ENCODE measurements around the gene FAM228A.
A peak's percentile ranks its signal among the peaks of the same experiment; 100 is the strongest.

FAM228A gene

DNA sequence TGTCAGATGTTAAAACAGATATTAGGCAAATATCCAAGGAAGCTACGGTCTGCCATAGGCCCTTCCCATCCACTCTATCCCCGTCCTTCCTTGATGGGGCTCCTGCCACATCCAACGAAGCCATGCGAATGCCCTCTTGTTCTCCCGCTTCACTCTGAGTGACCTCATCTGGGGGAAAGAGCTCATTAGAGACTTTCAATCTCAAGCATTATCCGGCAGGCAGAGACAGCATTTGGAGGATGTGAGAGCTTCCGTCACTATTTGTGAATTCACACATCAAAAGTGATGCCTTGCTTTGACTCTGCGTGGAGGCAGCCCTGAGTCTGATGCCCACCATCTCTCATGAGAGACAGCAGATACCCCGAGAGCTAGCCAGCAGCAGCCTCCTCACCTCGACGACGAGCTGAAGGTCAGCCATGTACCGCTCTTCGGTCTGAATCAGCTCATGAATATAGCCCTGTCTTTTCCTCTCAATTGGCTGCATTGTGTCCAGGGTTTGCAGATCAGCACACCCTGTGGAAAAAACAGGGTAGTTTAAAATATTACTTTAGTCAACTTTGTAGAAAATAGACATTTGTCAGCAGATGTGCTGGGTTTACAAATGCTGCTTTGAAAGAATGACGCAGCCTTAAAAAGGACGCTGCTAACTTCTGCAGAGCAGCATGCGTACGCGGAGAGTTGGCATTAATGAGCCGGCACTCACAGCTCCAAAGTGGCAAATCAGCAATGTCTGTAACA is 45.9 kb downstream of the FAM228A start:
- Histone ChIP-seq H3K4me3 (ENCODE audit: low read depth, low read length) (no peak overlapping the region), H3K27ac (no peak overlapping the region), H3K36me3 (replicated peaks) (no peaks in the 10 kb centered on the region), H3K27me3 (replicated peaks) (no peaks in the 10 kb centered on the region)
- TF ChIP-seq, protein P1, sequence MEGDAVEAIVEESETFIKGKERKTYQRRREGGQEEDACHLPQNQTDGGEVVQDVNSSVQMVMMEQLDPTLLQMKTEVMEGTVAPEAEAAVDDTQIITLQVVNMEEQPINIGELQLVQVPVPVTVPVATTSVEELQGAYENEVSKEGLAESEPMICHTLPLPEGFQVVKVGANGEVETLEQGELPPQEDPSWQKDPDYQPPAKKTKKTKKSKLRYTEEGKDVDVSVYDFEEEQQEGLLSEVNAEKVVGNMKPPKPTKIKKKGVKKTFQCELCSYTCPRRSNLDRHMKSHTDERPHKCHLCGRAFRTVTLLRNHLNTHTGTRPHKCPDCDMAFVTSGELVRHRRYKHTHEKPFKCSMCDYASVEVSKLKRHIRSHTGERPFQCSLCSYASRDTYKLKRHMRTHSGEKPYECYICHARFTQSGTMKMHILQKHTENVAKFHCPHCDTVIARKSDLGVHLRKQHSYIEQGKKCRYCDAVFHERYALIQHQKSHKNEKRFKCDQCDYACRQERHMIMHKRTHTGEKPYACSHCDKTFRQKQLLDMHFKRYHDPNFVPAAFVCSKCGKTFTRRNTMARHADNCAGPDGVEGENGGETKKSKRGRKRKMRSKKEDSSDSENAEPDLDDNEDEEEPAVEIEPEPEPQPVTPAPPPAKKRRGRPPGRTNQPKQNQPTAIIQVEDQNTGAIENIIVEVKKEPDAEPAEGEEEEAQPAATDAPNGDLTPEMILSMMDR (IDR thresholded peaks at IDR 0.05; ENCODE audit: low read depth, low read length, missing control alignments), result no peak
- no peak for DNase-seq
- in situ Hi-C loops (cut with HindIII; ENCODE audit: low pct_ligation_motif_present, low sequenced_read_pairs), result no loop called here

DNA sequence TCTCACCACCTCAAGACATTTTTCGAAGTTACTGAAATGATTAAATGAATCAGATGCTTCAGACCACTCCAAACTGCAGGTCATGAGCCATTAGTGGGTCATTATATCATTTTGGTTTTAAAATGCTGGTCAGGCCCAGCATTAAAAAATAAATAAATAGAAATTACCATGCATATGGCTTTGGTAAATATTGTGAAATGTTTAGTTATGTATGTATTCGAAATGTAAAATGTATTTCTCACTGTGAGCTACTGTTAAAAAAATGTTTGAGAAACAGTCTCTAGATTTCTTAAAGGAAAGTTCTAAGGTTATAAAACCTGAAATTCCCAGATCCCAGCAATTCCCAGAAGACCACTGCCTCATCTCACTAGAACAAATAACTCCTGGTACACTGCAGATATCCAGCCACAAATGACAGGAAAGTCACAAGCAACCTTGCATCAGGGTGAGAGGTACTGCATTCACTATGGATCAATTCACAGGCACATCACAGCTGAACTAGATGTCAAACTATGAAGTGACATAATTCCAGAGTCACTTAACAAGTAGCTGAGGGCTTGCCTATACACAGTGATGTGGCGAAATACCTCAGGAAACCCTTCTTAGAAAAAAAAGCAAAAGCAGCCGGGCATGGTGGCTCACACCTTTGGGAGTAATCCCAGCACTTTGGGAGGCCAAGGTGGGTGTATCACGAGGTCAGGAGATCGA is 46.6 kb downstream of the FAM228A start:
- Histone ChIP-seq H3K27me3 (replicated peaks) (no peaks in the 10 kb centered on the region), H3K36me3 (replicated peaks) (no peaks in the 10 kb centered on the region), H3K4me3 (ENCODE audit: low read depth, low read length) (no peak overlapping the region), H3K27ac (no peak overlapping the region)
- TF ChIP-seq, protein P1 (IDR thresholded peaks at IDR 0.05; ENCODE audit: low read depth, low read length, missing control alignments), result no peak
- in situ Hi-C loops (cut with HindIII; ENCODE audit: low pct_ligation_motif_present, low sequenced_read_pairs), result no loop called here
- DNase-seq, result no peak

DNA sequence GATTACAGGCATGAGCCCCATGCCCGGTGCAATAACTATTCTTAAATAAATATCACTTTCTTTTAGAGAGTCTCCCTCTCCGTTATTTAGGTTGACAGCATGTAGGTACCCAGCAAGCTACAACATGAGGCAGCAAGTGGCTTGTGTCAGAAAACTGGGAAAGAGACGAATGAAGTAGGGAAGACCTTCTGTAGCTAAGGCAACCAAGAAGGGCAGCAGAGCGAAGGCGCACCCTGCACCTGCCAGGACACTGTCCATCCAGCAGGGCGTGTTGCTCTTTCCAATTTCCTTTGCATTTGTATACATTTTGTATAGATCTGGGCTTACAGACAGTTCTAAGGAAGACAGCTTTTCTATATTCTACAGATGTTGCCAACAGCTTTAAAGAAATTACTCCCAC is 48.1 kb downstream of the FAM228A start:
- H3K27ac ChIP-seq, result no peak overlapping the region
- no peaks in the 10 kb centered on the region for H3K36me3 ChIP-seq (replicated peaks)
- TF ChIP-seq, protein P1 (IDR thresholded peaks at IDR 0.05; ENCODE audit: low read depth, low read length, missing control alignments), result no peak
- in situ Hi-C loops (cut with HindIII; ENCODE audit: low pct_ligation_motif_present, low sequenced_read_pairs), result no loop called here
- no peak for DNase-seq
- no peak overlapping the region for H3K4me3 ChIP-seq (ENCODE audit: low read depth, low read length)
- H3K27me3 ChIP-seq (replicated peaks), result no peaks in the 10 kb centered on the region

DNA sequence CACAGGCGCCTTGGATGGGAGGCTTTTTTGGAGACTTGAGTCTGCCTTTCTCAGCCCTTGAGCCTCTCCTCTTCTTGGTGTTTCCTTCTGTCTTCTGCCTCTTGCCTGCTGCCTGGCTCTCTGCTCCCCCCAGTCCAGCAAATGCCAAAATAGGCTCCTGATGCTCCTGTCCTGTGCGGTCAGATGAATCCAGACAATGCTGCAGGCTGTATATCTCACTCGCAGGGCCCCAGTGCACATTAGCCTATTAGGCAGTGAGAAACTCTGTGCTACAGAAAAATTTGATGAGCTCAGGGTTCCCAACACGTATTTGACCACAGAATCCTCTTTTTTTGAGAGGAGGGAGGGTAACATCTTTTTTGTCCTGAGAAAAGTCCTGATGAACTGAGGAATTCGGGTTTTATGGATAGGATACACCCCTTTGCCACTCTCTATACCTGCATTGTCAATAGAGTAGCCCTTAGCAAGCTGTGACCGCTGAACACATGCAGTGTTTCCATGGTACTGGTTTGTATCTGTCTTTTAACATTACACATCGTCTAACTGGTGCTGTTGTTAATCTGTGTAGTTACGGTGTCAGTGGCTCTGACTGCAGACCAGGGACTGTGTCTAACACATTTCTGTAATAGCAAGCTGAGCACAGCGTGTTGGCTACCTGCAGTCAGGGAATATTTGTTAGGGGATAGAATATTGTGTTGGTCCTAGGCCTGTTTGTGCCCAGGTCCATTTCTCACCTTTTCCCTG is 50.8 kb downstream of the FAM228A start:
- Histone ChIP-seq H3K4me3 (ENCODE audit: low read depth, low read length) (no peak overlapping the region), H3K27me3 (replicated peaks) (no peaks in the 10 kb centered on the region), H3K36me3 (replicated peaks) (no peaks in the 10 kb centered on the region), H3K27ac (no peak overlapping the region)
- in situ Hi-C loops (cut with HindIII; ENCODE audit: low pct_ligation_motif_present, low sequenced_read_pairs), result no loop called here
- DNase-seq, result no peak
- TF ChIP-seq, protein P1 (IDR thresholded peaks at IDR 0.05; ENCODE audit: low read depth, low read length, missing control alignments), result no peak

DNA sequence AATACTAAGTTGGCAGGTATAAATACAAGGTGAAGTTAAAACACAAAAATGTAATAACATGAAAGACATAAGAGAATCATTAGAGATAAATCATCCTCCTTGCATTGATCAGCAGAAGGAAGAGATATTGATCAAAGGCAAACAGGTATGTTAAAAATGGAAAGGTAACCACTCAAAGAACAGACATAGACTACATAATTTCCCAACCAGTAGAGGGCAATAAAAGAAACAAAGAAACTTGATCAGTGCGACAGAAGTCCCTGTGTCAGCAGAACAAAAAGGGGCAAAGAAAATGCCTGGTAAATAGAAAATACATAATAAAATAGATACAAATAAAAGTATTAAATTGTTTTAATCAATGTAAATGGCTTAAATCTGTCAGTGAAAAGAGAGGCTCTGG is 53.6 kb downstream of the FAM228A start:
- Histone ChIP-seq H3K27me3 (replicated peaks) (no peaks in the 10 kb centered on the region), H3K4me3 (ENCODE audit: low read depth, low read length) (no peak overlapping the region), H3K36me3 (replicated peaks) (no peaks in the 10 kb centered on the region), H3K27ac (no peak overlapping the region)
- in situ Hi-C loops (cut with HindIII; ENCODE audit: low pct_ligation_motif_present, low sequenced_read_pairs), result no loop called here
- no peak for DNase-seq
- TF ChIP-seq, protein P1 (IDR thresholded peaks at IDR 0.05; ENCODE audit: low read depth, low read length, missing control alignments), result peak; percentile 38
